ENCODE measurements around the gene RANGAP1. TPM values are rescaled to one million over a fixed set of nuclear protein-coding genes. Genes with fewer than 3 reads are reported as not detected.

RANGAP1 gene, protein sequence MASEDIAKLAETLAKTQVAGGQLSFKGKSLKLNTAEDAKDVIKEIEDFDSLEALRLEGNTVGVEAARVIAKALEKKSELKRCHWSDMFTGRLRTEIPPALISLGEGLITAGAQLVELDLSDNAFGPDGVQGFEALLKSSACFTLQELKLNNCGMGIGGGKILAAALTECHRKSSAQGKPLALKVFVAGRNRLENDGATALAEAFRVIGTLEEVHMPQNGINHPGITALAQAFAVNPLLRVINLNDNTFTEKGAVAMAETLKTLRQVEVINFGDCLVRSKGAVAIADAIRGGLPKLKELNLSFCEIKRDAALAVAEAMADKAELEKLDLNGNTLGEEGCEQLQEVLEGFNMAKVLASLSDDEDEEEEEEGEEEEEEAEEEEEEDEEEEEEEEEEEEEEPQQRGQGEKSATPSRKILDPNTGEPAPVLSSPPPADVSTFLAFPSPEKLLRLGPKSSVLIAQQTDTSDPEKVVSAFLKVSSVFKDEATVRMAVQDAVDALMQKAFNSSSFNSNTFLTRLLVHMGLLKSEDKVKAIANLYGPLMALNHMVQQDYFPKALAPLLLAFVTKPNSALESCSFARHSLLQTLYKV
- polyA plus RNA-seq (ENCODE audit: insufficient read length in 12 of 12): 10 to 100 TPM in 11 of 12 donors, not detected in 1; 23.1 to 30.2 (median 27.1) TPM
- long read RNA-seq, donor 1, full-length matches to known transcripts: 3 of 3 reads
- long read RNA-seq, donor 1, partial matches to known transcripts: 0 of 3 reads
- long read RNA-seq, donor 1, other reads (novel, unspliced or antisense): 0 of 3 reads
- long read RNA-seq, donor 2, partial matches to known transcripts: 0 of 2 reads
- long read RNA-seq, donor 2, other reads (novel, unspliced or antisense): 0 of 2 reads
- long read RNA-seq, donor 3: 0 reads
- long read RNA-seq, donor 4: 0 reads
- long read RNA-seq, donor 5, transcript RANGAP1-201 (16 exons, 3,060 nt): major isoform, 6 of 6 reads
- long read RNA-seq, donor 5, partial matches to known transcripts: 0 of 6 reads
- long read RNA-seq, donor 5, other reads (novel, unspliced or antisense): 0 of 6 reads
- long read RNA-seq, donor 6: 0 reads
- long read RNA-seq, donor 7: 0 reads
- long read RNA-seq, donor 8, partial matches to known transcripts: 11 of 14 reads
- long read RNA-seq, donor 8, other reads (novel, unspliced or antisense): 0 of 14 reads
- long read RNA-seq, donor 9, transcript RANGAP1-201 (16 exons, 3,060 nt): major isoform, 5 of 5 reads
- long read RNA-seq, donor 9, partial matches to known transcripts: 0 of 5 reads
- long read RNA-seq, donor 9, other reads (novel, unspliced or antisense): 0 of 5 reads
- long read RNA-seq, donor 10, partial matches to known transcripts: 0 of 1 reads
- long read RNA-seq, donor 10, other reads (novel, unspliced or antisense): 0 of 1 reads
- long read RNA-seq, donor 11, partial matches to known transcripts: 0 of 2 reads
- long read RNA-seq, donor 11, other reads (novel, unspliced or antisense): 0 of 2 reads

DNA sequence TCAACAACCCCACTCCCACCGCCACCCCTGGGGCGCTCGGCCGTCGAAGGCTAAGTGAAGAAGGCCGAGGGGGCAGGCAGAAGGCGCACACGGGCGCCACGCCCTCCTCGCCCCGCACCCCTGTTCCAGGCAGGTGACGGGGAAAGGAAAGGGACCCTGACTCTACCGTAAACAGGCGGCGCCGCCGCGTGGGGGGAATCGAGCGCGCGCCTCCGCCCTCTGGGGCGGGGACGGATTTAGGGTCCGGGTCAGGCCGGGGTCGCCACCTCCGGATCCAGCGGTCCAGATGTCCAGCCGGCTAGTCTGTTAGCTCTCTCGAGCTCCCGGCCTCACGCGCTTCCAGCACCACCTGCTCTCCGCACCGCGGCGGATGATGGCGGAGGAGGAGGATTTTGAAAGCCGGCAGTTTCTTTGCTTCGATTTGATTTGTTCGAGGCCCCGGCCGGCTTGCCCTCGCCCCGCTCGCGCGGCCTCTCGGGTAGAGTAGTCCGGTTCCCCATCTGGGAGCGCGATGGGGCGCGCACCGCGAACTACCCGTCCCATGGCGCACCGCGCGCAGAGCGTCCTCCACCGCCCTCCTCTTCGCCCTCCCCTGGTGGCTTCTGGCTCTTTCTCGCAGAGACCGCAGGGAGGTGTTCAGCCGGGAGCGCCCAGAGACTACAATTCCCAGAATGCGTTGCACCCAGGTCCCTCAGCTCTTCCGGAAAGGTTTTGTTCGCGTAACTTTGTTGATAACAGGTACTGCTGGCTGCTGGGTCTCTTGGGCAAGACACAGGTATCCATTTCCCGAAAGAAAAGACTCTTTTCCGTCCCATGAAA is at the start of gene RANGAP1:
Gene RANGAP1 (minus strand): TSS at position 368 of the 819 bp plus-strand sequence. CDS start 5,143 bp downstream, outside the sequence.
- peak; percentile 99 for DNase-seq

DNA sequence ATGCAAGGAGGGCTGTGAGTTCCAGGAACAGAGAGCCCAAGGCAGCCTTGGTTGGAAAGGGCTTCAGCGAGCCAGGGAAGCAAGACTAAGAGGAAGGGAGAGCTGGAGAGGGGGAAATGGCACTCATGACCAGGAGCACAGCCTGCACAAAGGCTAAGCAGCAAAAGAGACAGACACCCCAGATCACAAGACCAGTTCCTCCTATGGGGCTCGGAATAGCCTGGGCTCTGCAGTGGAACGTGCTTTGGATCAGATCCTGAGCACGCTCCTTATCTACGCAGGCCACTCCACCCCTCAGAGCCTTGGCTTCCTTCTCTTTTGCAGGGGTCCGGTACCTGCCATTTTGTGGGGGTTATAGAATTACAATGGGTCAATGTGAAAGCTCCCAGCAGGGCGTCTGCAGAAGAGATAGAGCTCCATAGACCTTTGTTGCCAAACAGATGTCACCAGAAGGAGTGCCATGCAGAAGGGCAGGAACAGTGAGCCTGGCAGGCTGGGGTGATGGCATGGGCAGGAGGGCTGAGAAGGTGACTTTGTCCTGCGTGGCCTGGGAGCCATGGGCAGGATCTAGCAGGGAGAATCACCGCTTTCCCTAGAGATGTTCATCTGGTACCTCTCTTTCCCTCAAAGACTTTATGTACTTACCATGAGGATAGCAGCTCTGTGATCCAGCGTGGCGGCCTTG is 49.1 kb upstream of the RANGAP1 start:
- DNase-seq: no peak

DNA sequence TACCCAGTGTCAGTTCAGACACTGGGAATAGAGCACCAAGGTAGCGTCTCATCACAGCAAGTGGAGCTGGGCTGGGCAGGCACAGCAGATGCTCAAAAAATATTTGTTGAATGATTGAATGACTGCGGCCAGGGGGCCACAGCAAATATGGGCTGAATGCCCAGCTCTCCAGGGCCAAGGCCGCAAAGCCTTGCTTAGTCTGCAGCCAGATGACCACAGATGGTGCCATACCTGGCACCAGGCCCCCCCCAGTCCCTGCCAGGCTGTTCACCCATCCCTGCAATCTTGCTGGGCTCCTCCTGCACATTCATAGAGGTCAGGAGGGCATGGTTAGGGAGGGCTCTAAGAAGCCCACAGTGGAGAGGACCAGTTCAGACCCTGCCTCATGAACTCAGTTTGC is 48.2 kb upstream of the RANGAP1 start:
- no peak for DNase-seq

DNA sequence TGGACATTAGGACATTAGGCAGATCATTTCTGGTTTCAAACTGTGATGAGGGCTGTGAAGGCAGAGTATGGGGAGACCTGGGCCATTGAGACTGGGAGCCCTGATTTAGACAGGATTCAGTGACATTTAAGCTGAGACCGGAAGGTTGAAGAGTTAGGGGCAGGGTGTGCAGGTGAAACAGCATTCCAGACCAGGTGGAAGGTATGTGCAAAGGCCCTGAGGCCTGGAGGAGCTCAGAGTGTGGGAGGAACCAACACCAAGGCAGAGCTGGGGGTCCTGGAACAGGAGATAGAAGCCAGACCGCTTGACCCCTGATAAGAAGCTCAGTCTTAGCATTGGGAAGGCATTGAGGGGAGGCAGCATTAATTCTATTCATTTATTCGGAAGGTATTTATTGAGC is 47.8 kb upstream of the RANGAP1 start:
- DNase-seq: no peak

DNA sequence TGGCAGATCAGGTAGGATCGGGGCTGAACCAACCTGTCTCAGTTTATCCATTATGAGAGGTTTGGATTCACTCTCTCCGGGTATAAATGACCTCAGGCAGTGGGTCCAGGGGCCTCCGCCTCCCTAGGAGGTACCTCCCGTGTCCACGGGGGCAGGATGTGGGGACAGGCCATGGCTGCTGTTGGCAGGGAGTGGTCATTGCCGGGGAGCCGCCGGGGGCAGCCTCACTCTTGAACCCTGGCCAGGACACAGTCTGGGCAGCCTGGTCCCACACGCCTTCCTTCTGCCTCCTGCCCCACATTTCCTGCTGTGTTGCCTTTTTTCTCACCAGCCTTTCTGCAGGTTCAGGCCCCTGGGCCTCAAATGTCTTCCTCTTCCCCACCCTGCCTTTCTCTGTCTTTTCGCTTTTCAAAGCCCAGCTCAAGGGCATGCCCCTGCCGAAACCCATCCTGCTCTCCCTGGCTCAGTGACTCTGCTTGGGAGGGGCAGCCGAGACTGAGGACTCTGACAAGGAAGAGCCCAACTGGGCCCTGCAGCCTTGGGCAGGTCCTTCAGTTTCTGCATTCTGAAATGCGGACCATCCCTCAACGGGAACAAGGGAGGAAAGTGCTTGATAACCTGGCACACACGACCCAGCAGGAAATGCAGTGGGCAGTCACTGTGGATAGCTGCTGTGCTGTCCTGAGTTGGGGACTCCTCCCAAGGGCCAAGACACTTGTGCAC is 46.4 kb upstream of the RANGAP1 start:
- DNase-seq: no peak

DNA sequence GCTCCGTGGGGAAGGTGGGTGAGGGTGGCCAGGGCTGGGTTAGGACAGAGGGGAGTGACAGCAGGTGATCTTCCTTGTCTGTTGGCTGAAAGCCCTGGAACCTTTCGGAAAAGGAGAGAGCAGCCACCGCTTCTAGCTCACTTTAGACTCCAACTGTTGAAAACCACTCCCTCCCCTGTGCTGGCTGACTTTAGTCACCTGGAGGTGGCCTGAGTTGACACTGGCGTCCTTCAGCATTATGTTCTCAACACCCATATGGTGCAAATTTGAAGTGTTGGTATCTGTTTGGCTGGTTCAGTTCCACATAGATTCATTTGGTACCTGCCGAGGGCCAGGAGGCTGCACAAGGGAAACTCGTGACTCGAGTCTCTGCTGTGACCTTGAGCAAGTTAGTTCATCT is 44.2 kb upstream of the RANGAP1 start:
- no peak for DNase-seq

DNA sequence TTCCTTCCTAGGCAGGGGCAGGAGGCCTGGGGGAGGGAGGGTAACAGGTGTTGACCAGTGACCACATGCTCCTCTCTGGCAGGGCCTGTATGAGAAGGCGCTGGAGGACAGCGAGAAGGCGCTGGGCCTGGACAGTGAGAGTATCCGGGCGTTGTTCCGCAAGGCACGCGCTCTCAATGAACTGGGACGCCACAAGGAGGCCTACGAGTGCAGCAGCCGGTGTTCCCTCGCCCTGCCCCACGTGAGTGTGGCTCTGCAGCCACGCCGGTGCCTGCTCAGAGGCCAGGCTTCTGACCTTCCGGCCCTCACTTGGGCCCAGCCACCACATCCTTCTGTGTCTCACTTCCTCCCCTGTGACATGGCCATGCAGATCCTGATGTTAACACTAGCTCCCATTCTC is 41.1 kb upstream of the RANGAP1 start:
- DNase-seq: no peak

DNA sequence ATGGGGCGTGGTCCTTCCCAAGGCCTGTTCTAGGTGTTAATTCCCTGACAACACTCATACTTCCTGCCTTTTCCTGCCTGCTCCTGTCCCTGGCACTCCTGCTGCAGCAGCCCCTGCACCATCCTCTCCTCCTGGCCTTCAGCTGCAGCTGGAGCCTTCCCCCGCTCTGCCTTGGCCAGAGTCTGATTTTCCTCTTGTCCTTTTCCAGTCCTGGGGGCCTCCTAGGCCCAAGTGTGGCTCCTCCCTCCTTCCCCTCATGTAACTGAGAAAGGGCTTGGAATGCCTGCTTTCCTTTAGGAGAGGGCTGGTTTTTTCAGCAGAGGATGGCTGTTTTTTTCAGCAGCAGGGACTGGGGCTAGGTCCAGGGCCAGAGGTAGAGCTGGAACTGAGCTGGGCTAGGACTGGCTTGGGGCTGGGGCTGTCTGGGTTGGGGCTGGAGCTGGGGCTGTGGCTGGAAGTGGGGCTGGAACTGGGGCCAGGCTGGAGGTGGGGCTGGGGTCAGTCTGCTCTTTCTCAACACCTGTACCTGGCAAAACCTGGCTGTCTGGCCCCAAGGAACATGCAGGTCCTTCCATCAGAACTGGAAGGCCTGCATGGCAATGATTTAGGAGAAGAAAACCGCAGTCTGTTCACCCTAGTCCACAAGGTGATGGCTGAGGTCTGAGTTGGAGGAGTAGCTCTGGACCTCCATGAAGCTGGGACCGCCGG is 39.0 kb upstream of the RANGAP1 start:
- no peak for DNase-seq

DNA sequence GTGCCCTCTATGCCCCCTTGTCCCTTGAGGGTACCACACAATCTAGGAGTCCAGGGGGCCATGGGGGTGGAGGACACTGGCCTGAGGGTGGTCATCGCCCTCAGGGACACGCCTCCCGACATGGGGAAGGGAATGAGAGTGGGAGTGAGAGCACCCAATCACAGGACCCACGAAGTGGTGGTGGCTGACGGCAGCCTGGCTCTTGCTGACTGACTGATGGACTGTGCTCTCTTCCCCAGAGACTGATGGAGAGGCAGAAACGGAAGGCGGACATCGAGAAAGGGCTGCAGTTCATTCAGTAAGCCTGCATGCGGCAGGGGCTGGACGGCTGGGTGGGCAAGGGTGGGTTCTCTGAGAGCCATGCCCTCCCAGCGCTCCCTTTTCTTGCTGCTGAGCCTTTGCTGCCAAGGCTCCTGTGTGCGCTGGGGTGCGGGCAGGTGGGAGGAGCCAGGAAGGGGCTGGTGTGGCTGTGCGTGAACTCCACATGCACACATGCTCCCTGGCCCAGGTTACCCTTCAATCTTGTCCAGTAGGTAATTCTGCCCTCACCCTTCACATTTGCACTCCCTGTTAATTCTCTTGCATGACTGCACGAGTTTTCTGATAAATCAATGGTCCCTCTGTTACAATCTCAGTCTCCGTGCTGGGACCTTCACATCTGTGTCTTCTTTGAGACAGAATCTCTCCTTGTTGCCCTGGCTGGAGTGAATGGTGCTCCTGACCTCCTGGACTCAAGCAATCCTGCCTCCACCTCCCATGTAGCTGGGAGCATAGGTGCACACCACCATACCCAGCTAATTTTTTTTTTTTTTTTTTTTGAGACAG is 34.6 kb upstream of the RANGAP1 start:
- no peak for DNase-seq

DNA sequence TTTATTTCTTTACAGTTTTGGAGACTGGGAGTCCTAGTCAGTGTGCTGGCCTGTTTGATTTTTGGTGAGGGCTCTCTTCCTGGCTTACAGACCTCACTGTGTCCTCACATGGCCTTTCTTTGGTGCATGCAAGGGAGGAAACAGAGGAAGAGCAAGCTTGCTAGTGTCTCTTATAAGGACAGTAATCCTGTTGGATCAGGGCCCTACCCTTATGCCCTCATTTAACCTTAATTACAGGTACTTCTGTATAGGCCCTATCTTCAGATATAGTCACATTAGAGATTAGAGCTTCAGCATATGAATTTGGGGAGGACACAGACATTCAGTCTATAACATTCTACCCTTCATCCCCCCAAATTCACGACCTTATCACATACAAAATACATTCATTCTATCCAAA is 29.6 kb upstream of the RANGAP1 start:
- no peak for DNase-seq

DNA sequence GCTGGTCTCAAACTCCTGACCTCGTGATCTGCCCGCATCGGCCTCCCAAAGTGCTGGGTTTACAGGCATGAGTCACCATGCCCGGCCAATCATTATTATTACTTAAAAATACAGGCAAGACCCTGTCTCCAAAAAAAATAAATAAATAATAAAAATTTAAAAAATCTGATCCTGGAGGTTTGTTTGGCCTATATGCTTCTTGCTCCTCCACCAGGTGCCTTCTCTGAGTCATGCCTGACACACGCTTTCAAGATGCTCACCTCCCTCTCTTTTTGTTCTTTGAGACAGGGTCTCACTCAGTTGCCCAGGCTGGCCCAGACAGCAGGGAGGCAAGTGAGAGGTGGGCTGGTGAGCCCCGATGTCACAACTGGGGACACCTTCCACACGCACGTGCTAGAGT is 28.8 kb upstream of the RANGAP1 start:
- no peak for DNase-seq

DNA sequence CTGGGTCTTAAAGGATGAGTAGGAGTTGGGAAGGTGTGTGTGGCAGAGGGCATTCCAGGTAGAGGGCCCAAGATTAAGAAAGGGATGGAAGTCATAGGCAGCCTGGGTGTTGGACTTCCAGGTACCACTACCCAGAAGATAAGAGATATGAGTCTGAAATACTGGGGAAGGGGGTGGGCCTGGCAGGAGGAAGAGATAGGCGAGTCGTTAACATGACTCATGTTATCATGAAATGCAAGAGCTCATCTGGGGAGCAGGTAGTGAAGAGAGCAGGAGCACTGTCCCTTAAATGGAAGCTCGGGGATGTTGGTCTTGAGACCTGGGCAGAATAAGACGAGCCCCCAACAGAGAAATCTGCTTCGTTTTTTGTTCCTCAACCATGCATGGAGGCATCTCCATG is 25.5 kb upstream of the RANGAP1 start:
- no peak for DNase-seq

DNA sequence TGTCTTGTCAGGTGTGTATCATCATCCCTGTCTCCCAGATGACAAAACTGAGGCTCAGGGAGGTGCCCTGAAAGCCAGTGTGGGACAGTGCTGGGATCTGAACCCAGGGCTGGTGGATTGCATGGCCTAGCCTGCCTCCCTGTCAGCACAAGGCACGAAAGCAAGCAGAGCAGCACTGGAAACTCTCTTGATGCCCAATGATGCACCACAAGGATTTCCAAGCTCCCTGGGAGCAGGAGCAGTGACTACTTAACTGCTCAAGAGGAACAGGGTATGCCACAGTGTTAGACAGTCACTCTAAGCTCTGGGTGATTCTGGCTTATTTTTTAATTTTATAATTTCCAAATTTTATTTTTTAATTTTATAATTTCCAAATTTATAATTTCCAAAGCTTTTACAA is 24.3 kb upstream of the RANGAP1 start:
- no peak for DNase-seq

DNA sequence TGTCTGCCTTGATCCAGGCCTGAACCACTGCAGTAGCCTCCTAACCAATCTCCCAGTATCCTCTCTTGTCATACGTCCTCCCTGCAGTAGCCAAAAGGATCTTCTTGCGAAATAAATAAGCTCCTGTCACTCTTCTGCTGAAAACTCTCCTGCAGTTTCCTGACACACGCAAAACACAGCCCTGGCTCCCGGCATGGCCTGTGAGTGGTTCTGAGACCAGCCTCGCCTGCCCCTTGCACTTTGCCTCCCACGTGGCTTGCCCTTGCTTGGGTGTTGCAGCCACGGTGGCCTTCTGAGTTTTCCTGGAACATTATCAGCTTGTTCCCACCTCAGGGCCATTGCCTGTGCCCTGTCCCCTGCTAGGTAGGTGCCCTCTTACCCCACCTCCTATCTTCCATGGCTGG is 22.6 kb upstream of the RANGAP1 start:
- no peak for DNase-seq

DNA sequence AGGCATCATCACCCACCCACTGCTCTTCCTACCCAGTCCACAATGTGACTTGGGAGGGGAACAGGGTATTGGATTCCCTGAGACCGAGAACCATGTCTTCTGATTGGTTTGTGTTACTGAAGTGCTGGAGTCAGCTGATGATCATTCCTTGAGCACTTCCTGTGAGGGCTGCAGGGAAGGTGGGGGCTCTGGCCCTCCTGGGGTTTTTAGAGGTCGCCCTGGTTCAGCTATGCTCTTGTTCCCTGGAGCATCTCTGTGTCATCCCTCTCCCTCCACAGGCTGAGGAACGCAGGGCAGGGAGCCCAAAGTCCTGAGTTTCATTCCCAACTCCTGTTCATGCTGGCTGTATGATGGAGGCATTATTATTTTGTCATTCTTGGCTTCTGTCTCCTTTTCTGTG is 22.1 kb upstream of the RANGAP1 start:
- DNase-seq: no peak

DNA sequence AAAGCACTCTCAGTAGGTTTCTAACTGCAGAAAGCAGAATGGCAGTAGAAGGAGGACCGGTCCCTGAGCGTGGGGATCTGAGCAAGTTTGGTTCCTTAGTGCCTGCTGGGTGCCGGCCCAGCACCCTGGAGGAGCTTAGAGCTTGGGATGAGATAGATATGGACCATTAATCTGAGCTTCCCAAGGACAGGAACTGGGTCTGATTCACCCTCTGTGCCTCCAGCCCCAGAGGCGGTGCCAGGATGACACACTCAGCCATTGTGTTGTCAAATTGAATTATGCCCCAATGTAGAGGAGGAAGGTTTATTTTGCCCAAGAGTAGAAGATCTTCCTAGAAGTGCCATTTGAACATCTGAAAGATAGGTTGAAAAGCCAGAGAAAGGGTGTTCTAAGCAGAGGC is 19.7 kb upstream of the RANGAP1 start:
- DNase-seq: no peak

DNA sequence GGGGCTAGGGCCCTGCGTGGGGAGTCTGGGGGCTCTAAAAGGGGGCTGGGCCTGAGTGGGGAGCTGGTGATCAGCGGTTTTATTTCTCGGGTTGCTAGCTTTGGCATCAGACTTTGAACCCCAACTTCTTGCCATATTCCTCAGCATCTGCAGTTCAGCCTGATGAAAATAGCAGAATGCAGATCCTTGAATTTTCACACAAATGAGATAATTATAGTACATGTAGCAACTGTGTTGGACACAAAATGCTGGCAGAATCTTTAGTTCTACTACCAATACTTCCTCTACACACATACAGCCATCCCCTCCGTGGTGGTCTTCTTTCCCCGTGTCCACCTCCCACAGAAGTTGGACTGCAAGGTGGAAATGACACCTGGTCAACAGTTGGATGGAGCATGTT is 16.8 kb upstream of the RANGAP1 start:
- no peak for DNase-seq
